Activated CD4-positive, alpha-beta T cell treated with anti-CD3 and anti-CD28 coated beads, Interleukin-2, amount 50 U/mL, for 16 hours (primary cell): ENCODE results near the gene CDRT4.

Experiments
- DNase-seq: peaks from one replicate; pipeline ENCODE4 v3.0.0-alpha.2; 2020

Gene CDRT4

GRCh38 chr17:15431196-15431595 lies 36.2 kb downstream of the CDRT4 start:
- DNase-seq = no peak

GRCh38 chr17:15424521-15424920 lies 42.9 kb downstream of the CDRT4 start:
- DNase-seq = no peak

GRCh38 chr17:15422392-15422965 lies 44.9 kb downstream of the CDRT4 start:
- no peak for DNase-seq

GRCh38 chr17:15418781-15419180 lies 48.6 kb downstream of the CDRT4 start:
- DNase-seq = no peak

DNA sequence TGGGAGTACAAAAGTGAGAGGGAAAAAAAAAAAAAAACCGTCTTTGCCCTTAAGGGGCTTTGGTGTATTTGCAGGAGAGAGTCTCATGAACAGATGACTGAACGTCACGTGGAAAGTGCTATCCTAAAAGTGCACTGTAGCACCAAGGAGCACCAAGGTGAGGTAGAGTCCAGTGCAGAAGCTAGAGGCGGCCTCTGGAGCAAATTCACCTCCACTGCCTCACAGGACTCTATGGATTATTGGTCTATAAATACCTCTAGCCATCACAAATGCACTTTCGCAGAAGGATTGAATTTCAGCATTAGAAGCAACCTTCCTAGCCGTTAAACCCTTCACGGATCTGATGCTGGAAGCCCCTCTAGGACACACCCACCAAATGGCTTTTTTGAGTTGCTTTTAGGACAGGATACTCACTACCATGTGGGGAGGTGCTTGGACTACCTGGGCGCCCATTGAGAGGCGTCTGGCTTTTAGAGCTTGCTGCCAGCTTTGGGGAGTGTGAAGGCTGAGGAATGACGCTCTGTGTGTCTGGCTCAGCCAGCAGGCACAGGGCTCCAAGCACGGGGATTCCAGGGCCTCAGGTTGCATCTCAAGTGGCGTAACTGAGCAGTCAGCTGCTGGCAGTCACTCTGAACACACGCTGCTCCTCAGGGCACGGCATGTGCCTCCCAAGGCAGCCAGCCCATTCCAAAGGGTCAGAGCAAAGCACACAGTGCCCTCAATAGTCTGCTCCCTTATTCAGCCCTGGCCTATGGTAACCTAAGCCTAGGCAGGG lies 52.7 kb downstream of the CDRT4 start:
- no peak for DNase-seq

- no peak for DNase-seq
Measured at GRCh38 chr17:15413101-15413771, 54.2 kb downstream of the CDRT4 start.

GRCh38 chr17:15412606-15413005 lies 54.8 kb downstream of the CDRT4 start:
- DNase-seq = no peak

- DNase-seq = no peak
Measured at GRCh38 chr17:15411384-15412198, 55.8 kb downstream of the CDRT4 start.

DNA sequence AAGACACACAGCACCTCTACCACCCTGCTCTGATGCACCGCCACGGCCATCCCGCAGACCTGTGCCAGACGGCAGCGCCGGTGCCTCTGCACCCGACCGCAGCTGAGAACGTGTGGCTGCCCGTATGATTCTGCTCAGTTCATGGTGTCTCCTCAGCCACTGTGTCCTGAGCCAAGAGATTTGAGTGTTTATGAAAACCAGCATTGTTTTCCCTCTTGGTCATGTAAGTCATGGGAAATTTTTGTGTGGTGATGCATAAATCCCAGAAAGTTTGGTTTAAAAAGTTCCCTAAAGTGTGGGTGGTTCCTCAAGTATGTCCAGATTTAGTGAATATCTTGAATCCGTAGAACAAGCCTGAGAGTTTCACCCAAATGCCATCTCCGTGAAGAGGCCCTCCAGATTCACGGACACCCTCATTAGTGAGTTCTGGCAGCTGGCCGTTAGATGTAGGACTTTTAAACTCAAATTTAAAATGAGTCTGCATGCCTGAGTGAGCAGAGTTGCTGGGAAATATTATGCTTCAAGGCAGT lies 57.6 kb downstream of the CDRT4 start:
- DNase-seq = no peak

GRCh38 chr17:15408803-15409202 lies 58.6 kb downstream of the CDRT4 start:
- no peak for DNase-seq

- DNase-seq = no peak
Measured at GRCh38 chr17:15406081-15406480, 61.3 kb downstream of the CDRT4 start.

- no peak for DNase-seq
Measured at GRCh38 chr17:15405058-15405415, 62.4 kb downstream of the CDRT4 start.

DNA sequence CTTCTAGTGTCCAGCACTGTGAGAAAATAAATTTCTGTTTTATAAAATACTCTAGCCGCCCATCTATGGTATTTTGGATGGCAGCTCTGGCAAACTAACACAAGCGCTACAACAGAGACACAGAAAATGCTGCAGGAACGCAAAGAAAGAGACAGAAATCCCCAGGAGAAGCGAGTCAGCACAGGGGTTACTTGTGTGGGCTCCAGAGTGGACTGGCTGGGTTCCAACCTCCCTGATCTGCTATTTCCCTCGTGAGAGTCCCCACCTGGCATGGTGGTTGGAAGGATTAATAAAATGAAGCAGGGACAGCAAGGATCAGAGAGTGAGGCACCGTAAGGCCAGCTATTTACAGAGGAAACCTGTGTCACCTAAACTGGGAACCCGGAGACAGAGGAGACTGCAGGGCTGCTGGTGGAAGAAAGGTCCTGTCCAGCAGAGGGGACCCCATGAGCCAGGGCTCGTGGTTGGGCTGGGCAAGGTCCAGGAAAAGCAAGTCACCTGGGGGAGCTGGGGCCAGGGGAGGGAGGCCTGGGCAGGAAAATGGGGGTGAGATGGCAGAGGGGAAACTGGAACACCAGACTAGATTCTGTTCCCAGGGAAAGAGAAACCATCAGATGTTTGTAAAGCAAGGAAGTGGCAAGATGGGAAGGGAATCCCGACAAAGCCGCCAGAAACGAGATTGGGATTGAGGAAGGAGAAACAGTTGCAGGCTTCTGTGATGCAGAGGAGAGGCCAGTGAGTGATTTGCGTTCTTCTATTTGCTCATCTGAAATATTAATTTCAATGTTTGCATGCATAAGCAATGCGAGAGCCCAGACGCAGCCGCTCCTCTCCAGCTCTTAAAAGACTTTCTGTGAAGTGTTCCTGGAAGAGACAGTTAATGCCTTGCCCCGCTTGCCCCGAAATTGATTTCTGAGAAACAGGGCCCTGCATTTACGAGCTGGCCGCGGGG lies 63.0 kb downstream of the CDRT4 start:
- no peak for DNase-seq

- DNase-seq = no peak
Measured at GRCh38 chr17:15403276-15403939, 64.0 kb downstream of the CDRT4 start.

GRCh38 chr17:15399443-15399842 lies 68.0 kb downstream of the CDRT4 start:
- DNase-seq = no peak

- no peak for DNase-seq
Measured at GRCh38 chr17:15398736-15399331, 68.6 kb downstream of the CDRT4 start.

GRCh38 chr17:15398291-15398690 lies 69.1 kb downstream of the CDRT4 start:
- DNase-seq = no peak

DNA sequence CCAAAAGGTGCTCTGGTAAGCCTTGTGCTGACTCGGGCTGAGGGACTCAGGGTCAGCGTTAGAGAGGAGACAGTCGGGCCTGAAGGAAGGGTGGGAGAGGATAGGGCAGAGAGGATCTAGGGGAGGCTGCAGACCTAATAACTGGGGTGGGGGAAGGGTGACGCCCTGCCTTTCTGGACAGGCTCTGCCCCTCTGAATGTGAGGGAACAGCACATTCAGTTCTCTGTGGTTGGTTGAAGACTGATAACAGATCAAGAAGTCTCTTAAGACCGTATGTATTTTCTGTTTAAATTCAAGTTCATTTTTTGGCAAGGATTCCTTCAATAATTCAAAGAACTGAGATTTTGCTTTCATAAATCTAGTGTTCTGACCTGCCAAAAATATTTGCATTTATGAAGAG lies 69.8 kb downstream of the CDRT4 start:
- no peak for DNase-seq

DNA sequence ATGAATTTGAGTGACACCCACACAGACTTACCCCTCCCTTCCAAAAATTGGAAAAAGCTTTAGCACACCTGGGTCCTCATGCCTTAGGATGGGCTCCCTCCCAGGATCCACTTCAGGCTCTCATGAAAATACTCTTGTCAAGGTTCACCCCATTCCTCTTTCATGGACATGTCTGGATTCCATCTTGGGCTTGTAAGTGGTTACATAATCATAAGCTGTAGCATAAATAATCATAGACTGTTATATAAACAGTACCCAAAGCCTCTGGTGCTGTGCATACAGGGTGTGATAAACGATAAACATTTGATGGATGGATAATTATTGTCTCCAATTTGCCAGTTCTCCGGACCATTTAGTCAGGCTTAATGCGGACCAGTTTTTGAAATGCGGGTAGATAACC lies 72.3 kb downstream of the CDRT4 start:
- DNase-seq = no peak

DNA sequence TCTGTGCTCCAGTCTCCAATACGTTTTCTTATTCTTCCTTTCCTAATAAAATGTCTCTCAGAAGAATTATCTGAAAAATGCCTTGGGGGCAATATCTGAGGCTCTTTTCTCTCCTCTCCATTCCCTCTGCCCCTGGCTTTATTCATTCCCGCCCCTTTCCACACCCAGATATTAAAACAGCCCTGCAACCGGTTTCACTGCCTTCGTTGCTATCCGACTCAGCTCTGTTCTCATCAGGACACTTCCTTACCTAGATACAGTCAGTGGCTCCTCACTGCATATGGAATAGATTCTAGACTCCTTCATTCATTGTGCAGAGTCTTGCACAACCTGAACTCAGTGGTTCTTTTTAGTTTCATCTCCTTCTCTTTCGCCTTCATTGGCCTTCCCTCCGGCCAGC lies 74.0 kb downstream of the CDRT4 start:
- DNase-seq = no peak

GRCh38 chr17:15392326-15392741 lies 75.1 kb downstream of the CDRT4 start:
- no peak for DNase-seq
